Raji (cell line): Measurements from ENCODE around the gene PRKACB.

ENCODE experiments used
- POLR2A ChIP-seq: IDR thresholded peaks from 2 replicates; pipeline ENCODE4 v1.6.1; 2011; ENCODE audit warnings: low read depth, low read length, control low read depth; ENCODE audit not compliant: insufficient read depth

The PRKACB gene

DNA sequence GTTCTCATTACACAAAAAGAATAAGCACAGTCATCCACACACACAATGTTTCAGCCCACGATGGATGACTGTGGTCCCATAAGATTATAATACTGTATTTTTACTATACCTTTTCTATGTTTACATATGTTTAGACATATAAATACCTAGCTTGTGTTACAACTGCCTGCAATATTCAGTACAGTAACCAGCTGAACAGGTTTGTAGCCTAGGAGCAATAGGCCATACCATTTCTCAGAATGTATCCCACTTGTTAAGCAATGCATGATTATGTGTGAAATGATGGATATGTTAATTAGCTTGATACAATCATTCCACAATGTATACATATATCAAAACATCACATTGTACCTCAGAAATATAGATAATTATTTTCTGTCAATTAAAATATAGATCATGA, 124.3 kb downstream of the PRKACB start:
- no peak for TF ChIP-seq POLR2A

DNA sequence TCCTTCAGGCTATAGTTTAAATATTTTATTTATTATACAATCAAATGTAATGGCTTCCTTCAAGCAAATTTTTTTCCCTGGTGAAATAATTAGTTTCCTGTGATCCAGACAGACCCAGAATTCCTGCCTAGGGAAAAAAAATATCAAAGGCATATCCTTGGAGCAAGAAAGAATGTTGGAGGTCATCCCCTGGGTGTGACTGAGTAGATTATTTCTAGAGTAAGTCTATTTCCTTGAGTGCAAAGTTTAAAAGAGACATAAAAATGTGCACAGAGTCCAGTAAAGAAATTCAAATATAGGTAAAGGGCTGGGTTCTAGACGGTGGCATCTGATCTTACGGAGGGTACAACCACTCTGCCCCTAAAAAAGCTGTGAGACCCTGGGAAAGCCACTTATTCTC, 125.2 kb downstream of the PRKACB start:
- no peak for TF ChIP-seq POLR2A

DNA sequence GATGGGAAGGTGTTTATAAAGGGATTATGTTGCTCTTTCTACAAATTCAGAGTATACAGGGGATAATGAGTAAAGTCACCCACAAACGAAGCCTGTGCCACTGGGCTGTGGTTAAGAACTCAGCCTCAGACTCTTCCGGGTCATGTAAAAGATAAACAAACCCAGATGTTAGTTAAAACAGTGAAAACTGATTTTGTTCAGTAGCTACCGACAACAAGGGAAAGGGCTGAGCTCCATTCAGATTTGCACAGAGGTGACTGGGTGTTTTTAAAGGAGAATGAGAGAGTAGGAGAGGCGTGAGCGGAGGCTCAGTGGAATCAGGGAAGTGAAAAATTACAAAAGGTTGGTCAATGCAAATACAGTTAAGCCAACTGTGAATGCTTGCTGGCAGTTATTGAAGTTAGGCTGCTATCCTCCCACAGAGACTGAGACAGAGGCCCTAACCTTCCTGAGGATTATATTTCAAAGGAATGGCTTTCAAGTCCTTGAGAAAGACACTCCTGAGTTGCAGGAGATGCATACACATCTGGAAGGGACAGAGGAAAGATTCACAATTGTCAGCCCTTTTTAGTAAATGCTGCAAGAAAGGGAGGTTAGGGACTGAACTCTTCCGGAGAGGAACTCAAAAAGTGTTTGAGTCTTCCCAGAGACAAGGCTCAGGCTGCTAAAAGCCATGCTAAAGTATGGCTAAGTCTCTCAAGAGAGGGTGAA, 127.5 kb downstream of the PRKACB start:
- TF ChIP-seq POLR2A: no peak; the same call in none of the 2 replicates

DNA sequence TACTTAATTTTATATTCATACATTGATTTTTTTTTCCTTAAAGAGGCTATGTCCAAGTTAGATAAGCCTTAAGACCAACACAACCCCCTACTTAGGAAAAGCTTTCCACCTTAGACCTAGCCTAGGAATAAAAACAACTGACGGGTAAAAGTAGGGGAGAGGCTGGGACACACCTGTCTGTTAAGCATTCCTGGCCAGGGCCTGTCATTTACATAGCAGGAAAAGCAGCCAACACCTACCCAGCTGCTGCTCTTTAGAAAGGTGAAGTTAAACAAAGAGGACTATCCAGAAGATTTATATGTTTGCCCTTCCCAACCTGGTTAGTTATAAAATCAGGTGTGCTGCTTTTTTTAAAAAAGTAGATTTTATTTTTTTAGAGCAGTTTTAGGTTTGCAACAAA, 128.3 kb downstream of the PRKACB start:
- TF ChIP-seq POLR2A: no peak

DNA sequence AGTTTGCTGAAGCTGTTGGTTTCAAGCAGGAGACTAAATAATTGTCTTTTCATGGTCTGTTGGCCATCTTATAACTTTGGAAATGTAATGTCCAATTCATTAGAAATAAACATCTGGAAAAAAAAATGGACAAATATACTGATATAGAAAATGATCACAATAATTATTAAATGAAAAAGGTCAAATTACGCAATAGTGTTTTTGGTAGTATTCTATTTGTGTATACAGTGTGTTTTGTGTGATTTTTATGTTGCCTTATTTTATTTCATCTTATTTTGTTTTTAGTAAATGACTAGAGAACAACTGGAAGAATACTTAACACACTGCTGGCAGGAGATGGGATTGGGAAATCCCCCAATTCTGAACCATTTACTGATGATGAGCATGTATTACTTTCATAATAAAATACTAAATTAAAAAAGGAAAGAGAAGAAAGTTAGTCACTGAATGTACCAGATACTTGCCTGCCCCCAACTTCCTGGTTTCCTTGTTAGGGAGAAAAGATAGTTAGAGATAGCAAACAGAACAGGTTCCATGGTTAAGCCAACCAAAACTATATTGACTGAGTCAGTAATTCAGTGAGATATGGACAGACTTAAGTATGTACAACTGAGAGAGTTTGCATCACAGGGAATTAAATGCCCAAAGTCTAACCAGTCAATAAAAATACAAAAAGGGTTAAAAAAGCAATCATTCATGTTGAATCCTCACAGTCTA, 133.4 kb downstream of the PRKACB start:
- no peak for TF ChIP-seq POLR2A

DNA sequence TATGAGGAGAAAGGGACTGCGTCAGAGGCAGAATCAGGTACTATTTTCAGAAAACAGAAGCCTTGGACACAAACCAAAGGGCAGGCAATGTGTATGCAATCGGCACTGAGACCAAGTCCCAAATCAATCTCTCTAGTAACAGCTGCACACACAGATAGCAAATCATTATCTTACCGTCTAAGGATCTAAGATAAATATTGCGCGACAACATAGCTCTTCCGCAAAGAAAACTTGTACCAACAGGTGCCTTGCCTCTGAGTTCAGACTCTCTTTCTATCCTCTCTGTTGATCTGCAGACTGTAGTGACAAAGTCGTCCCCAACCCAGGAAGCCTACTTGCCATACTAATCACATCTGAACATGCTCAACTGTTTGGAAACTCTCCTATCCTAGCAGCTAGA, 134.8 kb downstream of the PRKACB start:
- no peak for TF ChIP-seq POLR2A

DNA sequence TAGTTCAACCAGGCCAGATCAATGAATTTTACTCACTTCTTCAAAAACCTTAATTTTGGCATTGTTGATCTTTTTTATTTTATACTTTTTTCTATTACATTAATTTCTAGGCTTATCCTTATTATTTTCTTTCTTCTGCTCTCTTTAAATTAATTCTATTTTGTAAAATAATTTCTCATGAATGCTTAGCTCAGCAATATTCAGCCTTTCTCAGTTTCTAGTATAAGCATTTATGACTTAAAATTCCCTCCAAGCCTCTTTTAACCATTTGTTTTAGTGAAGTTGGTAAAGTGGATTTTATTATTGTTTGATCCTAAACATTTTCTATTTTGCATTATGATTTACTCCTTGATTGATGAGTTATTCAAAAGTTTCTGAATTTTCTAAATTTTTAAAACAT, 136.8 kb downstream of the PRKACB start:
- no peak for TF ChIP-seq POLR2A

DNA sequence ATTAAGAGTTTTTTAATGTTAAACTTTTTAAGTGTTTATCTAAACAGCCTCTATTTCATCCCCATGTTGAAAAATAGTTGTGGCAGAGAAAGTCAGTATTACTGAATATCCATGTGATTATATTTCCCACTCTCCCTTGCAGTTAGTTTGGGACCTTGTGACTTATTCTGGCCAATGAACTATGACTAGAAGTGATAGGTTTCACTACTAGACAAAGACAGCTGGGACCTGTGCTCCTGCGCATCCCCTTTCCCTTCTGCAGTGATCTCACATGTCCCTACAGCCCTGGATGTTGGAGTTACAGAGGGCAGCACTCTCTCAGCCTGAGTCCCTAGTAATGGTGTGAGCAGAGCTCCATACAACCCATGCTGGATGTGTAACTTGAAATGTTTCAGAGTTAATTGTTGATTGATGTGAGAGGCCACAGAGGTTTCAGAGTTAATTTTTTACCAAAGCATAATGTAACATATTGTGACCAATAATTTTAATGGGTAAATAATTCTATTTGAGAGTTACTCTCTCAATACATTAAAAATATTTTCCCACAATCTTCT, 138.8 kb downstream of the PRKACB start:
- TF ChIP-seq POLR2A: no peak

DNA sequence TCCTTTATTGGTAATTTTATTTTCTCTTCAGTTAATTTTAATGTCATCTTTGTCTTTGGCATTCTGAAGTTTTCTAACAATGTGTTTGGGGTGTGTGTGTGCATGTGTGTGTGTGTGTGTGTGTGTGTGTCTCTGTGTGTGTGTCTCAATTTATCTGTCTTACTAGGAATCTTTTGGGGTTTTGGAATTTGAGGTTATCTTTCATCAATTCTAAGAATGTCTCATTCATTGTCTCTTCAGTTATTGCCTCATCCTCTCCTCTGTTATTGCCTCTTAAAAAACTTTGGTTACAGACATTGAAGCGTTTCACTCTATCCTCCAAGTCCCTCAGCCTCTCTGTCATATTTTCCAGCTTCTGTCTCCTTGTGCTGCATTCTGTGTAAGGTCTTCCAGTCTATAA, 139.3 kb downstream of the PRKACB start:
- TF ChIP-seq POLR2A: no peak

DNA sequence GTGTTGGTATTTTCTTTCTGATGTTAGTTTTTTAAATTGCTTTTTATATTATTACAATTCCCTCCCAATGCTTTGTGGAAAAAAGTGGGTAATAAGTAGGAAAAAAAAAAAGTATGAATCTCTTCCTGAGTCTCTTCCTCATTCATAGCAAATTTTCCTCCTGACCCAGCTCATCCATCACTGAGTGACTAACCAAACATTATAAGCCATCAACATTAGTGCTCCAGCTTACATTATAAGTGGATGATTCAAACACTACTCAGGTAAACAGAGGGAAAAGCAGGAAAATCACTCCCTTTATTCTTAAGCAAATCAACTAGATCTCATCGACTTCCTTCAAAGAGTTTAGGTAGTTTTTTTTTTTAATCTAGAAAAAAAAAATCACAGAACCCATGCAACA, 142.0 kb downstream of the PRKACB start:
- no peak for TF ChIP-seq POLR2A
